Activated CD8-positive, alpha-beta memory T cell treated with anti-CD3 and anti-CD28 coated beads for 36 hours (primary cell): Measurements from ENCODE around the gene HDAC4. TPM values are rescaled to one million over a fixed set of nuclear protein-coding genes. Genes with fewer than 3 reads are reported as not detected.

Experiments
- CTCF ChIA-PET: fragments of 350-600 bp; sonication (Branson Sonifier 250); formaldehyde crosslinking; loops from one replicate; lab custom pipeline; 2021; ENCODE audit warnings: antibody characterized with exemption; lab: Charles Lee
- POLR2A ChIA-PET: fragments of 350-600 bp; sonication (Branson Sonifier 250); formaldehyde crosslinking; loops from one replicate; lab custom pipeline; 2021; ENCODE audit warnings: antibody characterized with exemption; lab: Charles Lee
- total RNA-seq, 2 experiments: library from RNA; stranded (reverse); gene quantifications; one replicate each; pipeline ENCODE4 v1.2.3, GENCODE V29; 2021

The HDAC4 gene
- total RNA-seq, 2 experiments from 2014 or later: 19.7 to 23.5 TPM

GRCh38 chr2:239013678-239013976, 387.2 kb downstream of the HDAC4 start:
- CTCF ChIA-PET: no interaction called here
- POLR2A ChIA-PET: no interaction called here

GRCh38 chr2:239012936-239013677, 387.7 kb downstream of the HDAC4 start:
- ChIA-PET CTCF (no interaction called here), POLR2A (no interaction called here)

- CTCF ChIA-PET: no interaction called here
- POLR2A ChIA-PET: no interaction called here
Observed at GRCh38 chr2:239012228-239012627, 388.6 kb downstream of the HDAC4 start.

- CTCF ChIA-PET: no interaction called here
- POLR2A ChIA-PET: no interaction called here
Observed at GRCh38 chr2:239009589-239009961, 391.2 kb downstream of the HDAC4 start.

- ChIA-PET POLR2A (no interaction called here), CTCF (no interaction called here)
Observed at GRCh38 chr2:239008677-239009588, 391.9 kb downstream of the HDAC4 start.

- POLR2A ChIA-PET: no interaction called here
- CTCF ChIA-PET: no interaction called here
Observed at GRCh38 chr2:239008004-239008403, 392.8 kb downstream of the HDAC4 start.

GRCh38 chr2:239006622-239007285, 394.1 kb downstream of the HDAC4 start:
- ChIA-PET POLR2A (no interaction called here), CTCF (no interaction called here)

- CTCF ChIA-PET: no interaction called here
- POLR2A ChIA-PET: no interaction called here
Observed at GRCh38 chr2:239005586-239005985, 395.2 kb downstream of the HDAC4 start.

- CTCF ChIA-PET: interaction anchor here (0.6 kb wide), 1 partner anchor 24 kb away, joined by 3 read pairs; no protein-coding TSS in a partner anchor
- POLR2A ChIA-PET: no interaction called here
Observed at GRCh38 chr2:239004274-239005015, 396.4 kb downstream of the HDAC4 start.

- CTCF ChIA-PET: no interaction called here
- POLR2A ChIA-PET: no interaction called here
Observed at GRCh38 chr2:239003624-239004273, 397.1 kb downstream of the HDAC4 start.

GRCh38 chr2:239002954-239003623, 397.7 kb downstream of the HDAC4 start:
- ChIA-PET CTCF (no interaction called here), POLR2A (no interaction called here)

- POLR2A ChIA-PET: no interaction called here
Observed at GRCh38 chr2:239002591-239002953, 398.2 kb downstream of the HDAC4 start.

GRCh38 chr2:239001794-239002193, 399.0 kb downstream of the HDAC4 start:
- CTCF ChIA-PET: no interaction called here
- POLR2A ChIA-PET: no interaction called here

More at GRCh38 chr2:239002591-239002953, 398.2 kb downstream of the HDAC4 start:
- CTCF ChIA-PET: no interaction called here

- ChIA-PET CTCF (no interaction called here), POLR2A (no interaction called here)
Observed at GRCh38 chr2:239000500-239001073, 400.2 kb downstream of the HDAC4 start.

- CTCF ChIA-PET: no interaction called here
- POLR2A ChIA-PET: no interaction called here
Observed at GRCh38 chr2:239000089-239000488, 400.7 kb downstream of the HDAC4 start.

GRCh38 chr2:238999291-238999741, 401.5 kb downstream of the HDAC4 start:
- ChIA-PET POLR2A (no interaction called here), CTCF (no interaction called here)

GRCh38 chr2:238998801-238999200, 402.0 kb downstream of the HDAC4 start:
- CTCF ChIA-PET: no interaction called here
- POLR2A ChIA-PET: no interaction called here
